HEK293 (cell line): Measurements from ENCODE around the gene ANKS6.

Experiments used
- CTCF ChIA-PET: fragments of 350-600 bp; formaldehyde crosslinking; extraction: SDS; loops from one replicate; lab custom pipeline; 2021; ENCODE audit warnings: antibody characterized with exemption; lab: Yijun Ruan, JAX
- POLR2A ChIA-PET: fragments of 300-600 bp; formaldehyde crosslinking; extraction: SDS; loops from one replicate; lab custom pipeline; 2020; ENCODE audit warnings: antibody characterized with exemption, inconsistent platforms; lab: Yijun Ruan, JAX
- H3K27ac ChIP-seq: fragments of 200-500 bp; sonication (Bioruptor generic); 2 replicates; pipeline ENCODE4 v1.5.1; 2014; ENCODE audit warnings: low read depth, low read length, control low read depth, inconsistent platforms; ENCODE audit errors: extremely low read depth
- H3K36me3 ChIP-seq, 2 experiments: fragments of 200-500 bp in 1 of 2; sonication (Bioruptor generic) in 1 of 2; 1 replicate in 1 of 2; 2 replicates in 1 of 2; pipeline ENCODE4 v1.5.1; 2014 to 2017; ENCODE audit warnings: inconsistent platforms in 2 of 2, low read length in 2 of 2; ENCODE audit not compliant: control insufficient read depth in 2 of 2, insufficient read depth in 1 of 2
- H3K4me1 ChIP-seq: fragments of 200-500 bp; sonication (Bioruptor generic); 2 replicates; pipeline ENCODE4 v1.5.1; 2014; ENCODE audit warnings: mild to moderate bottlenecking, low read length, inconsistent platforms; ENCODE audit not compliant: control insufficient read depth, insufficient read depth
- H3K4me3 ChIP-seq: 2 replicates; pipeline ENCODE4 v1.5.1; 2011; ENCODE audit warnings: low read depth, mild to moderate bottlenecking, control low read depth, low read length, moderate library complexity
- H3K9me3 ChIP-seq: fragments of 200-500 bp; sonication (Bioruptor generic); 2 replicates; pipeline ENCODE4 v1.5.1; 2014; ENCODE audit warnings: low read depth, low read length, inconsistent platforms; ENCODE audit not compliant: control insufficient read depth, insufficient read depth
- CTCF ChIP-seq: fragments of 450-650 bp; formaldehyde crosslinking; IDR thresholded peaks from 2 replicates; pipeline ENCODE4 v1.5.1; 2016; ENCODE audit warnings: missing biosample characterization, missing genetic modification characterization
- GLI2 ChIP-seq: fragments of 450-650 bp; formaldehyde crosslinking; IDR thresholded peaks from 2 replicates; pipeline ENCODE4; 2017; ENCODE audit warnings: missing biosample characterization, missing genetic modification characterization, low read depth, borderline replicate concordance
- KLF16 ChIP-seq: fragments of 450-650 bp; formaldehyde crosslinking; IDR thresholded peaks from 2 replicates; pipeline ENCODE4 v1.5.1; 2017; ENCODE audit warnings: missing biosample characterization, missing genetic modification characterization
- ZBTB20 ChIP-seq: fragments of 450-650 bp; formaldehyde crosslinking; IDR thresholded peaks from 2 replicates; pipeline ENCODE4 v1.5.1; 2016; ENCODE audit warnings: missing biosample characterization, missing genetic modification characterization
- ZEB2 ChIP-seq: fragments of 450-650 bp; formaldehyde crosslinking; IDR thresholded peaks from 2 replicates; pipeline ENCODE4 v1.5.1; 2016; ENCODE audit warnings: missing biosample characterization, missing genetic modification characterization
- ZFP69B ChIP-seq: fragments of 450-650 bp; formaldehyde crosslinking; IDR thresholded peaks from 2 replicates; pipeline ENCODE4 v1.5.1; 2016; ENCODE audit warnings: missing biosample characterization, missing genetic modification characterization
- ZIC2 ChIP-seq: fragments of 450-650 bp; formaldehyde crosslinking; IDR thresholded peaks from 2 replicates; pipeline ENCODE4 v1.5.1; 2016; ENCODE audit warnings: missing biosample characterization, missing genetic modification characterization
- ZNF10 ChIP-seq: fragments of 450-650 bp; formaldehyde crosslinking; IDR thresholded peaks from 2 replicates; pipeline ENCODE4 v1.5.1; 2017; ENCODE audit warnings: missing biosample characterization, missing genetic modification characterization
- ZNF112 ChIP-seq: fragments of 450-650 bp; formaldehyde crosslinking; IDR thresholded peaks from 2 replicates; pipeline ENCODE4 v1.5.0; 2017; ENCODE audit warnings: missing biosample characterization, missing genetic modification characterization
- ZNF211 ChIP-seq: fragments of 450-650 bp; formaldehyde crosslinking; IDR thresholded peaks from 2 replicates; pipeline ENCODE4 v1.5.1; 2016; ENCODE audit warnings: low read depth, missing biosample characterization, missing genetic modification characterization
- ZNF391 ChIP-seq: fragments of 450-650 bp; formaldehyde crosslinking; IDR thresholded peaks from 2 replicates; pipeline ENCODE4 v1.5.1; 2016; ENCODE audit warnings: low read depth, missing biosample characterization, missing genetic modification characterization, borderline replicate concordance
- ZNF514 ChIP-seq: fragments of 450-650 bp; formaldehyde crosslinking; IDR thresholded peaks from 2 replicates; pipeline ENCODE4 v1.5.1; 2016; ENCODE audit warnings: missing biosample characterization, missing genetic modification characterization
- ZNF558 ChIP-seq: fragments of 450-650 bp; formaldehyde crosslinking; IDR thresholded peaks from 2 replicates; pipeline ENCODE4 v1.5.1; 2016; ENCODE audit warnings: missing biosample characterization, missing genetic modification characterization
- ZNF561 ChIP-seq: fragments of 450-650 bp; IDR thresholded peaks from 2 replicates; pipeline ENCODE4 v1.5.1; 2018; ENCODE audit warnings: missing biosample characterization, missing genetic modification characterization, borderline replicate concordance
- ZNF571 ChIP-seq: fragments of 450-650 bp; formaldehyde crosslinking; IDR thresholded peaks from 2 replicates; pipeline ENCODE4 v1.5.0; 2017; ENCODE audit warnings: missing biosample characterization, missing genetic modification characterization
- ZNF623 ChIP-seq: fragments of 450-650 bp; formaldehyde crosslinking; IDR thresholded peaks from 2 replicates; pipeline ENCODE4 v1.5.1; 2016; ENCODE audit warnings: missing biosample characterization, missing genetic modification characterization
- ZNF654 ChIP-seq: fragments of 450-650 bp; formaldehyde crosslinking; IDR thresholded peaks from 2 replicates; pipeline ENCODE4 v1.5.1; 2016; ENCODE audit warnings: low read depth, missing biosample characterization, missing genetic modification characterization
- ZNF664 ChIP-seq: fragments of 450-650 bp; formaldehyde crosslinking; IDR thresholded peaks from 2 replicates; pipeline ENCODE4 v1.5.1; 2016; ENCODE audit warnings: missing biosample characterization, missing genetic modification characterization
- ZNF776 ChIP-seq: fragments of 450-650 bp; formaldehyde crosslinking; IDR thresholded peaks from 2 replicates; pipeline ENCODE4 v1.5.0; 2017; ENCODE audit warnings: missing biosample characterization, missing genetic modification characterization, borderline replicate concordance
- ZSCAN18 ChIP-seq: fragments of 450-650 bp; formaldehyde crosslinking; IDR thresholded peaks from 2 replicates; pipeline ENCODE4 v1.5.1; 2016; ENCODE audit warnings: missing biosample characterization, missing genetic modification characterization
- ZSCAN4 ChIP-seq: fragments of 450-650 bp; formaldehyde crosslinking; IDR thresholded peaks from 2 replicates; pipeline ENCODE4 v1.5.1; 2017; ENCODE audit warnings: missing biosample characterization, missing genetic modification characterization
- TF ChIP-seq, protein P1 (sequence below): fragments of 450-650 bp; formaldehyde crosslinking; conservative IDR thresholded peaks from 2 replicates; pipeline ENCODE4 v1.5.1; 2016; ENCODE audit warnings: low read depth, missing biosample characterization, missing genetic modification characterization
- TF ChIP-seq, protein P2 (sequence below): IDR thresholded peaks from 2 replicates; pipeline ENCODE4 v1.6.1; 2011; ENCODE audit warnings: mild to moderate bottlenecking, low read depth, low read length, borderline replicate concordance

Gene ANKS6

GRCh38 chr9:98777618-98778017 is 18.7 kb downstream of the ANKS6 start:
- ChIA-PET POLR2A (no interaction called here), CTCF (interaction anchor here (1.0 to 4.5 kb wide), 6 partner anchors 11 to 854 kb away, joined by 3 to 80 read pairs (median 11); no protein-coding TSS in a partner anchor)
- no peak overlapping the region for H3K27ac ChIP-seq
- H3K4me3 ChIP-seq: no peak overlapping the region
- H3K4me1 ChIP-seq: no peaks in the 10 kb centered on the region
- no peak for TF ChIP-seq ZNF623 (tag by site-specific recombination)
- TF ChIP-seq, protein P1, sequence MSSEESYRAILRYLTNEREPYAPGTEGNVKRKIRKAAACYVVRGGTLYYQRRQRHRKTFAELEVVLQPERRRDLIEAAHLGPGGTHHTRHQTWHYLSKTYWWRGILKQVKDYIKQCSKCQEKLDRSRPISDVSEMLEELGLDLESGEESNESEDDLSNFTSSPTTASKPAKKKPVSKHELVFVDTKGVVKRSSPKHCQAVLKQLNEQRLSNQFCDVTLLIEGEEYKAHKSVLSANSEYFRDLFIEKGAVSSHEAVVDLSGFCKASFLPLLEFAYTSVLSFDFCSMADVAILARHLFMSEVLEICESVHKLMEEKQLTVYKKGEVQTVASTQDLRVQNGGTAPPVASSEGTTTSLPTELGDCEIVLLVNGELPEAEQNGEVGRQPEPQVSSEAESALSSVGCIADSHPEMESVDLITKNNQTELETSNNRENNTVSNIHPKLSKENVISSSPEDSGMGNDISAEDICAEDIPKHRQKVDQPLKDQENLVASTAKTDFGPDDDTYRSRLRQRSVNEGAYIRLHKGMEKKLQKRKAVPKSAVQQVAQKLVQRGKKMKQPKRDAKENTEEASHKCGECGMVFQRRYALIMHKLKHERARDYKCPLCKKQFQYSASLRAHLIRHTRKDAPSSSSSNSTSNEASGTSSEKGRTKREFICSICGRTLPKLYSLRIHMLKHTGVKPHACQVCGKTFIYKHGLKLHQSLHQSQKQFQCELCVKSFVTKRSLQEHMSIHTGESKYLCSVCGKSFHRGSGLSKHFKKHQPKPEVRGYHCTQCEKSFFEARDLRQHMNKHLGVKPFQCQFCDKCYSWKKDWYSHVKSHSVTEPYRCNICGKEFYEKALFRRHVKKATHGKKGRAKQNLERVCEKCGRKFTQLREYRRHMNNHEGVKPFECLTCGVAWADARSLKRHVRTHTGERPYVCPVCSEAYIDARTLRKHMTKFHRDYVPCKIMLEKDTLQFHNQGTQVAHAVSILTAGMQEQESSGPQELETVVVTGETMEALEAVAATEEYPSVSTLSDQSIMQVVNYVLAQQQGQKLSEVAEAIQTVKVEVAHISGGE (tag by site-specific recombination): no peak
- no peak for TF ChIP-seq ZFP69B (tag by site-specific recombination)
- no peak for TF ChIP-seq ZEB2 (tag by site-specific recombination)
- TF ChIP-seq ZNF561 (tag by site-specific recombination): no peak
- no peak for TF ChIP-seq ZSCAN18 (tag by site-specific recombination)
- TF ChIP-seq KLF16 (tag by site-specific recombination): no peak
- TF ChIP-seq GLI2 (tag by site-specific recombination): no peak
- no peak for TF ChIP-seq ZNF664 (tag by site-specific recombination)
- TF ChIP-seq ZNF112 (tag by site-specific recombination): no peak
- TF ChIP-seq, protein P2, sequence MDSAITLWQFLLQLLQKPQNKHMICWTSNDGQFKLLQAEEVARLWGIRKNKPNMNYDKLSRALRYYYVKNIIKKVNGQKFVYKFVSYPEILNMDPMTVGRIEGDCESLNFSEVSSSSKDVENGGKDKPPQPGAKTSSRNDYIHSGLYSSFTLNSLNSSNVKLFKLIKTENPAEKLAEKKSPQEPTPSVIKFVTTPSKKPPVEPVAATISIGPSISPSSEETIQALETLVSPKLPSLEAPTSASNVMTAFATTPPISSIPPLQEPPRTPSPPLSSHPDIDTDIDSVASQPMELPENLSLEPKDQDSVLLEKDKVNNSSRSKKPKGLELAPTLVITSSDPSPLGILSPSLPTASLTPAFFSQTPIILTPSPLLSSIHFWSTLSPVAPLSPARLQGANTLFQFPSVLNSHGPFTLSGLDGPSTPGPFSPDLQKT: no peak
- TF ChIP-seq ZNF514: no peak
- no peak for TF ChIP-seq ZNF10 (tag by site-specific recombination)
- no peak for TF ChIP-seq ZNF211
- no peak for TF ChIP-seq ZNF571 (tag by site-specific recombination)
- TF ChIP-seq ZNF776 (tag by site-specific recombination): no peak
- TF ChIP-seq ZNF558 (tag by site-specific recombination): no peak
- no peak for TF ChIP-seq ZIC2
- no peak for TF ChIP-seq ZNF391 (tag by site-specific recombination)
- TF ChIP-seq, all 188 proteins: peak for 0
- peaks cover 3 to 73% of the 10 kb centered on the region in 2 experiments; a peak in 2 of 3 replicates for H3K36me3 ChIP-seq
- H3K9me3 ChIP-seq: no peaks in the 10 kb centered on the region

DNA sequence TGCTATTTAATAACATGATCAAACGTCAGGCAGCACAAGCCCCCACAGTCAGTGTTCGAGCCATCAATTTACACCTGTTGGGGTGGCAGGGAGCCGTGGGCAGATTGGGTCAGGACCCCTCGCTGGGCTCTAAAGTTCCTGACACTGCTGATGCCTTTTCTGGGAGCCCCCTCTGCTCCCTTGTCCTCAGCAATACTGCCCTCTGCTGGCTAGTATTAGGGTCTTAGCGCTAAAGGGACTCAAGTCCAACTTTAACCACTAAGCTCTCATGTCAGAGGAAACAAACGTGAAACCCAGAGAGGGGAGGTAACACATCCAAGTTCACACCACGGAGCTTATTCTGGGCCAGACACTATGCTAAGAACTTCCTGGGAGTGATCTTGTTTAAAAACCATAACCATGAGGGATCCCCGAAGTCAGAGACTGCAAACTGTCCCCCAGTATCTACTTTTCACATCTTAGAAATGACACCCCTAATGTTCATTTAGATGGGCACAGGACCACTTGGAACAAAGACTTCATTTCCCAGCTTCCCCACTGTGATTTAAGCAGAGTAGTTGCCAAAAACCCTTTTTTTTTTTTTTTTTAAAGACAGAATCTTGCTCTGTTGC is 20.4 kb downstream of the ANKS6 start:
- H3K36me3 ChIP-seq: peaks cover 2 to 73% of the 10 kb centered on the region in 2 experiments; a peak in 2 of 3 replicates
- ChIA-PET POLR2A (interaction anchor here (0.7 kb wide), 1 partner anchor 432 kb away, joined by 4 read pairs; no protein-coding TSS in a partner anchor), CTCF (interaction anchor here (0.6 to 4.5 kb wide), 53 partner anchors 8 to 852 kb away, joined by 3 to 80 read pairs (median 5); partner anchors contain the start of genes GABBR2 and GALNT12)
- no peak overlapping the region for H3K27ac ChIP-seq
- H3K9me3 ChIP-seq: no peaks in the 10 kb centered on the region
- no peak overlapping the region for H3K4me3 ChIP-seq
- no peaks in the 10 kb centered on the region for H3K4me1 ChIP-seq
- TF ChIP-seq ZNF654 (tag by site-specific recombination) (peak; percentile 52), CTCF (peak; percentile 11; the same call in 1 of the 2 replicates), ZSCAN4 (tag by site-specific recombination) (no peak), ZBTB20 (tag by site-specific recombination) (peak; percentile 49; the same call in 1 of the 2 replicates)
